ENCODE data around the gene FOXA1.
A peak's percentile ranks its signal among the peaks of the same experiment; 100 is the strongest.

DNA sequence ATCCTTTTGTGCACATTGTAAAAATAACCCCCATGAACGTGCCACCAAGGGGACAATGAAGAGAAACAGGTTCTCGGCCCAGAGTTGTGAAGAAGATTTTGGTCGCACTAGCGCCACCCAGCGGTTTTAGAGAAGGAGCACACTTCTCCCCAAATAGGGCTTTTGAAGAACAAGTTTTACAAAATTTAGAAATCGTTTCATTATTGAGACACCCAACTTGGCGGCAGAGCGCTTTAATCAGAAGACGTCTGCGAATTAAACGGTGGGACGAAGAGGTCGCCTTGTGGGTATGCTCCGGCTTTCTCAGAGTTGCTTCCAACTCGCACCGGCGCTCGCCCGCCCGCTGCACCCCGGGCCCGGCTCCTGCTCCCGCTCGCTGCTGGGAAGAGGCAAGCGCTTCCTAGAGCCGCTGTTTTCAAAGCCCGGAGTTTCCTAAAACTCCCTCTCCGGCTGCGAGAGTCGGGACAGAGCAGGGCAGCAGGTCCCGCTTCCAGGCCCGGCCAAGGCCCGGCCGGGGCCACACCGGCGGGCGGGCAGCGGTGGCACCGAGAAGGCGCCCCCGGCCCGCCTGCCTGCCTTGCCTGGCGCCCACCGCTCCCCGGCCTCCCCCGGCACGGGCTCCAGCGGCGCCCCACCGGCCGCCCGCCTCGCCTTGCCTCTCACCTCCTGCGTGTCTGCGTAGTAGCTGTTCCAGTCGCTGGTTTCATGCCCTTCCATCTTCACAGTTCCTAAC is 645 bp downstream of the FOXA1 start:
- TF ChIP-seq CTCF (IDR thresholded peaks at IDR 0.05) (peak in 2 of 4 experiments; percentile 36 to 51), POLR2A (IDR thresholded peaks at IDR 0.05) (peak in 1 of 2 donors; percentile 8), POLR2AphosphoS5 (IDR thresholded peaks at IDR 0.05) (no peak)

Measured in gastroesophageal sphincter (tissue), 3 donors.